NCI-H82 treated with DMSO at 0.1 percent for 48 hours (cell line): Measurements from ENCODE around the gene ZNF862.
"Not testable (repeated sequence)": the region's sequence is repeated elsewhere in the genome, so short reads cannot be mapped to it uniquely, and the experiment has no call there.

Source experiments
- DNase-seq: peaks from one replicate; lab custom pipeline; 2025; ENCODE audit not compliant: unreplicated experiment; lab: John Stamatoyannopoulos, UW

The ZNF862 gene

DNA sequence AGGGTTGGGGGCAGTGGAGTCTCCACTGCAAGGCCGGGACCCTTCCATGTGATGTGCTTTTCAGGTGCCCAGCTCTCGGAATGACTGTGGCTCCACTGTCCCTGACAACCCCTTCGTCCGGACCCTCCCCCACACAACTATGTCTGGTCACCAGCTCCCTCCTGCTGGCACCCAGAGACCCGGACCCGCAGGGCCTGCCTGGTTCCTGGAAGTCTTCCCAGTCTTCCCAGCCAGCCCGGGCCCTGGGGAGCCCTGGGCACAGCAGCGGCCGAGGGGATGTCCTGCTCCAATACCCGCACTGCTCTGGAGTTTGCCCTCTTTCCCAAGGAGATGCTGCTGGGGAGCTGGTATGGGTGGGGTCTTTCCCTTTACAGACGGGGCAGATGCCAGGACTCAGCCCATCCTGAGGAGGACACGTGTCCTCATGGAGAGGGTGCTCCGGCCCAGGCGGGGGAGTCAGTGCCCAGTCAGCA is 41.1 kb downstream of the ZNF862 start:
- DNase-seq, result no peak

DNA sequence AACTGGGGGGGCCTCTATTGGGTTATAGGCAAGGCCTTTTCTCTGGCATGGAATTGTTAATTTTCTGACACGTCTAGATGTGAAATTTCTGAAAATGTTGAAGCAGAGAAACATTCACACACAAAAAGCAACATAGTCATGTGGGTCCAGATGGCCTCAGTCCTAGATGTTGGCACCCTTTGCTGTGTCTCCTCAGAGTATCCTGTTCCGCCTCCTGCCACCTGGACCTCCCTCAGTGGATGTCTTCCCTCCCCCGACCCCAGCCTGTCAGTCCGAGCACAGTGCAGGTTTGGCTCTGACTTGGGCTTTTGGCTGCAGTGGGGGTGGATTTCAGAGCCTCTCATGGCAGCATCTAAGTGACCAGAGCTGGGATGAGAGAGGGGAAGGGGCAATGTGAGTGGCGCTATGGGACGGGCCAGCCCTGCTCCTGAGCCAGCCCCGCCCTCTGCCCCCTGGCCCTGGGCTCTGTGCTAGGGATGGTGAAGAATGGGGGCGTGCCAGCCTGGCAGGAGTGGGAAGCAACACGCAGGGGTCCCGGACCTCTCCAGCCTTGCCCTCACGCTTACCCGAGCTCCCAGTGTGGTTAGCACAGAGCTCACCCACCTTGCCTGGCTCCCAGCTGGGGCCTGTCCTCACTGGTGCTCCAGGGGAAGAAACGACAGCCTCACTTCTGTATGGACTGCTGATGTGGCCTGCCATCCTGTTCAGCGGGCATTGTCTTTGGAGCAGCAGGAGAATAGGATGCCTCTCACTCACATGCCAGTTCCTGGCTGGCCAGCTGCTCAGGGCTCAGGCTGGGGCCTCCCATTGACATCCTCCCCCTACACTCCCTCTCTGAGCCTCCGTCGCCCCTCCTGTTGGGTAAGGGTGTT is 41.8 kb downstream of the ZNF862 start:
- DNase-seq, result no peak

DNA sequence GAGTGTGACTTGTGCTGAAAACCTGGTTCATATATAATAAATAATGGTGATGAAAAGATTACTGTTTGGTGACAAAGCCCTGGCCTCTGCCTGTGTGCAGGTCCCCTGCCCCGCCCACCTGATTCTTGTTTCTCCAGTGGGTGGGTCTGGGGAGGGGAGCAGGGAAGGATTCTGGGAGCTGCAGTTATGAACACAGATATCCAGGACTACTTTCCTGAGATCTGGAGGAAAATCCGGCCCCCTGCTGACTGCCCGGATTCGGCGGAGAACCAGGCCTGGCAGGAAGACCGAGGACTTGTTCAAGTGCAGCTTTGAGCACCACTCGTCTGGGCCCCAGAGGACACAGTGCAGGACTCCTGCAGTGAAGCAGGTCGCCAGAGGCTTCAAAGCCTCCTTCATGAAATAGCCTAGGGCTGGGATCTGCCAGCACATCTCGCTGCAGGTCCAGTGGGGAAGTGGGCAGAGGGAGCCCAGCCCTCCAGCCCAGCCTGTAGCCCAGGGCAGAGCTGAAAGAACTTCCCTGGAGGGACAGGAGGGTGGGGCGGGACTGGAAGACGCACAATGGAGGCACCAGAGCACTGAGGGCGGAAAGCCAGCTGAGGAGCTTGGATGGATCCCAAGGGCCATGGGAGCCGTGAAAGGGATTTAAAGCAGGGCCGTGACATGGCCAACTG is 42.6 kb downstream of the ZNF862 start:
- DNase-seq, result no peak

DNA sequence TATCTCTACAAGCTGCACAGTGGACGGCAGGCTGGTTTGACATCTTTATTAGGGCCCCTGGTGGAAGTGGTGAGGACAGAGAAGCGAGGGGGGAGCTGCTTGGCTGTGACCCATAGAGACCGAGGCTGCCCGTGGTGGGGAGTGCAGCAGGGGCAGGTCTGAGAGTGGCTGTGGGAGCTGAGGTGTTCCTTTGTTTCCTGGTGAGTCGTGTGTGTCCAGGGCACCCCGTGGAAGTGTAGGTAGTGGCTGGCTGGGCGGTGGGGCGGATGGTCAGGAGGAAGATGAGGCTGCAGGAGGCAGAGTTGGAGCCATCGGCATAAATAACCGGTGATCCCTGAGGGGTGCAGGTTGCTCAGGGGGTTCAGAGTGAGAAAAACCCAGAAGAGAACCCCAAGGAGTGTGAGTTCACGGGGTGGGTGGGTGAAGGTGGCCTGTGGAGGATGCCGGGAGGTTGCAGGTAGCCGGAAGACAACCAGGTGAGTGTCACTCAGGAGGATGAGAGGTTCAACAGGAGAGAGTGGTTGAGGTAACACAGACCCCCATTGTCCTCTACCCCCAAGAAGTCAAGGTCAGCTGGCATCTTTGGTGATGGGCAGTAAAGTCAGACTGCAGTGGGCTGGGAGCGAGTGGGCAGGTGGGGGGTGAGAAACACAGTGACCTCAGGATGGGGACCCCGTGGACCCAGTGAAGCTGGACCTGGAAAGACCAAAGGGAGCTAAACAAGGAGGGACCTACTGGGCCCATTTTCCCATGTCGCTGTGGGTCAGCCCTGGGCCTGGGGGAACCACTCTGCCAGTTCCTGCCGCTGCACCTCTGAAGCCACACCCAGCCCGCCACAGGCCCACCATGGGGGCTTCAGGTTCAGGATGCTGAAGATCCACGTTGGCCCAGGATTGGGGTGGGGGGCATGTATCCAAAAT is 43.4 kb downstream of the ZNF862 start:
- no peak for DNase-seq

DNA sequence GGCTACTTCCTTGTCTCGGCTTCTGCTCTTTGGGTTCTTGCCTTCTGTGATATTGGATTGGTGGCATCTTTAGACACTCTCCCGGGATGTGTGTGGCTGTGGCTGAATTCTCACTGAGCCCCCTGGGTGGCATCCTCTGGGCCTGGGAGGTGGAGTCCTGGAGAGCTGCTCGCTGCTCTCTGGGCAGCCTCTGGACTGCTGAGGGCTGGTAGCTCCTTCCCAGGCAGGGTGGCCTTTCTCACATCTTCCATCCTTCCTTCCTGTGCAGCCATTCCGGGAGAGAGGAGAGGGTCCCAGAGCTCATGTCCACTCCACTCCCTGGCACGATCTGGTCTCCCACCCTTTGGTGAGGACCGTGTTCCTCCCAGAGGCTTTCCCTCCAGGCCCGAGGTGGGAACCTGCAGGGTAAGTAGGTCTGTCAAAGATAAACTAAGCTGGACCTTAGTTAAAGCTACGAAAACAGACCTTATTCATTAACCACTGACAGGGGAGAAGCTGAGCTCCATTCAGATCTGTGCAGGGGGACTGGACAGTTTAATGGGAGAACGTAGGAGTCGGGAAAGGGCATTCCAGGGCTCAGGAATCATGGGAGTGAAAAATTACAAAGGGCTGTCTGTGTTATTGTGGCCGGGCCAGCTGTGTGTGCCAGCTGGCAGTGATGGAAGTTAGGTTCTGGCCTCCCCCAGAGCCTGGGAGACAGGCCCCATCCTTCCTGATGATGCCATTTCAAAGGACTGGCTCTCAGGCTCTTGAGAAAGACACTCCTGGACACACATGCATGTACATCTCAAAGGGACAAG is 44.3 kb downstream of the ZNF862 start:
- DNase-seq, result no peak

DNA sequence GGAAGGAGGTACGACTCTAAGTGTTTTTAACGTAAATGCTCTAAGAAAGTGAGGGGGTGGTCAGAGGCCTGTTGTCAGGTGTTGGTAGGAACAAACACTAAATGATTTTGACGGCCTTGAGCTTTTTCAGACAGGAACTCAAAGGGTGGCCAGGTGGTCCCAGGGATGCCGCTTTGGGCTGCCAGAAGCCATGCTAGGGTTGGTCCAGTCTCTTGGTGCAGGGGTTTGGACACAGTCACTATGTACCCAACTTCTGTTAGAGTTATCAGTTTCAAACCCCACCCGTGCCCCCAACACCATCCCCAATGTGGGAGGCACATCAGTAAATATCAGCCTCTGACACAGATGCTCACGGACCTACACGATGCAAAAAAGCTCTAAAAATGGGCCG is 44.9 kb downstream of the ZNF862 start:
- DNase-seq, result no peak

DNA sequence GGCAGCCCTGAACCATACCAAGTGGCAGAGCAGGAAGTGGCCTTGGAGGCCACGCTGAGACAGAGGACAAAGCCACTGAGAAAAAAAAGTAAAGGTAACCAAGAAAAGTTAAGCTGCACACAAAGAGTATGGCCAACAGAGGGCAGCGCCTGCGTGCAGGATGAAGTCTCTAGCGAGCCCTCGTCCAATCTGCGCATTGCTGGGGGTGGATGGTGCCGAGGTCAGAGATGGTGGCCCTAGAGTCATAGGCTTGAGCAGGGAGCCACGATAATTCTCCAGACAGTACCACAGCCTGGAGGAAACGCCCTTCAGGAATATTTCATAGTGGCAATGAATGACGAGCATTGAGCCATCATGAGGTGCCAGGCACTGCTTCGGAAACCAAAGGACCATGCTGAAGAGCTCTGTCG is 45.3 kb downstream of the ZNF862 start:
- peak; percentile 43 for DNase-seq

DNA sequence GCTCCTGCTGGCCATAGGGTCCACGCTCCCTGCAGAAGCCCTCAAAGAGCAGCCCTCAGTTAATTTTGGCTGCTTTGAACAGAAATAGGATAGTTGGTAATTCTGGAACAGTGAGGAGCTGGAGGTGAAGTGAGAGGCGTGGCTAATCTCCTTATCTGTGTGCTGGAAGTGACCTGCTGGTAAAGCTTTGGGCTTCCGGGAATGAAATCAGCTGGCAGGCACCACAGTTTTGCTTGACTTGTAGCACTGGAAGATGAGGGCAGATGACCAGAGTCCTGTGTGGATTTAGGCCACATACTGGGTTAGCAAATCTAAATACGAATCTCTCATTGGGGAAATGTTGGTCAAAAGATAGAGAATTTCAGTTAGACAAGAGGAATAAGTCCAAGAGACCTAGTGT is 45.8 kb downstream of the ZNF862 start:
- DNase-seq, result no peak

DNA sequence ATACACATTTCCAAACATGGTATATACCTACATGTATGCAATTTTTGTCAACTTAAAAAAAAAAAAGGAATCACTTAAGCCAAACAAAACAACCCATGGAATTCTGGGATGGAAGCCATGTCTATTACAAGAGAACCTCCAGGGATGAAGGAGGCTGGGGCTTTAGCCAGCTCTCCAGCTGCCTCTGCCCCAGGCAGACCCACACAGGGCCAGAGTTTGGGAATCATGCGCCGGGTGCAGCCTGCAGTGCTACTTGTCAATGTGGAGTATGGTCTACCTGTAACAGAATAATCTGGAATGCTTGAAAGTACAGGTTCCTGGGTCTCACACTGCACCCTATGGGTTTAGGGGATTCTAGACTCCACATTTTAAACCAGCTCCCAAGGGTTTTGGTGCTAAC is 46.4 kb downstream of the ZNF862 start:
- DNase-seq, result no peak

DNA sequence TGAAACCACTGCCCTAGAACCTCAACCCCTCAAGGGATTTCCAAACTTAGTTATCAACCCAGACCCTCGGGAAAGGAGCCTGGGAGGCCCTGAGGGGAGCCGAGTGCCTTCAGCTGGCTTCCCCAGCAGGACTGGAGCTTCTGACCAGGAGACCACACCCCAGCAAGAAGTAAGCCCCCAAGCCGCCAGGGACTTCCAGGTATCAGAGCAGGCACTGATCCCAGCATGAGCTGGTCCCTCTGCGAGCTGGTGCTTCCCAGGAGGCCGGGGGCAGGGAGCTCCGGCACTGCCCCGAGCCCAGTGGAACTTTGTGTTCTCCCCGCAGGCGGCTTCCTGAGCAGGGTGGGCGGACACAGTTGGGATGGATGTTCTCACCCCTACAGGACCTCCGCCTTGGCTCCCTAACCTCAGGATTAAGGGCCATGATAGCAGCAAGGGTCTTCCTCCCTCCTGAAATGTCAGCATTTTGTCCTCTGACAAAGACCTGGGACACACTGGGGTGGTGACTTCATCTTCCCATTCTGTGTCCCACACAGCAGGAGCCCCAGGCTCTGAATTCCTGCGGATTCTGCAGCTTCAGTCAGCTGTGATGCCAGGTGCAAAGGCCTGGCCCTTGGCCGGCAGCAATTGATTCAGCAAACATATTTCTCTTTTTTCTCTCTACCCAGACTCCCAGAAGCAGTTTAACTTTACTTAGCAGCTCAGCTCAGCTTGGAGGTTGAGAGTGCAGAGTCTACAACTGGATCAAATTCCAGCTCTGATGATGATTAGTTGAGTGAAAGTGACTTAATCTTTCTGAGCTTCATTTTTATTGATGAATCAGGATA is 47.2 kb downstream of the ZNF862 start:
- no peak for DNase-seq

DNA sequence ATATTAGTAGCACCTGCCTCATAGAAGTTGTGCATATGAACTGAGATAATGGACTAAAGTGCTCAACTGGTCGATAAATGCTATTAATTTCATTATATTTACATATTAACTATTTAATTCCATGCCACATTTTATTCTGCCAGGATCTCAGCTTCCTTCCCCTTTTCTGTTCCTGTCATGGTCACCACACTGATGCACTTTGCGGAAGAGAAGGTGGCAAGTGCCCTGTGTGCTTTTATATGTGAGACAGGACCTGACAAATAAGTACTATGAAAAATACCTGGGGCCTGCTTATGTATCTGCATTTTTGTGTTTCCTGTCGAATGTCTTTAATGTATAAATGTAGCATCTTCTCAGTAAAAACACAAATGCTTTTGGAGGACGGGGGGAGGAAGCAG is 47.8 kb downstream of the ZNF862 start:
- no peak for DNase-seq

DNA sequence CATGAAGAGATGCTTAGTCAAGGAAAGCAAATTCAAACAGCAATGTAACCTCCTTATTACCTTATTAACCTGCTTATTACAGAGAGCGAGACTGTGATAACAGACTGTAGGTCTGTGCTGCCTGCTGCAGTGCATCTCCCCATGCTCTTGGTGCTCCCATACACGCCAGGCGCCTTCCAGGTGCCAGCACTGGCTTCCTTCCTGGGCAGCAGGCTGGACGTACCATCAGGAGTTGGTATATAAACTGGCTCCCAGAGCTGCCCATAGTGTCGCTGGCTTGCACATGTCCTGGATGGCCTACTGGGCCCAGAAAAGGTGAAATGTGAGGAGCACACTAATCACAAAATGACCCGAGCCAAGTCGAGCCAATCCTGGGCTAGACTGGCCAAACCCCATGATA is 49.1 kb downstream of the ZNF862 start:
- DNase-seq, result no peak

DNA sequence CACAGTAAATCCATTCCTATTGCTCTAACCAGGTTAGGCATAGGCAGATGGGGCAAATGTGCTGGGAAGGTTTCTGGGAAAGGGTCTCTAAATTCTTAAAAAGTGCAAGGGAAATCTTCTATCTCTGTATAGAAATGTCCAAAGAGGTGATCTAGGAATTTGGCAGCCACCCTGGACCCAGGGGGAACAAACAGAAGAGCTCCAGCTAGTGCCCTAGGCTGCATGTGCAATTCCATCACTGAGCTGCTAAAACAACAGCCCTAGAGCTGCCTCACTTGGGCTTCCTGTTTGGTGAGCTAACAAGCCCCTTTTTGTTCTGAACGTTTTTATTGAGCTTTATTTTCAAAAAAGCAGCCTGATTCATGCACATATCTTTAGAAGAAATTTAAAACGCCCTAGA is 52.5 kb downstream of the ZNF862 start:
- DNase-seq, result not testable (repeated sequence)

DNA sequence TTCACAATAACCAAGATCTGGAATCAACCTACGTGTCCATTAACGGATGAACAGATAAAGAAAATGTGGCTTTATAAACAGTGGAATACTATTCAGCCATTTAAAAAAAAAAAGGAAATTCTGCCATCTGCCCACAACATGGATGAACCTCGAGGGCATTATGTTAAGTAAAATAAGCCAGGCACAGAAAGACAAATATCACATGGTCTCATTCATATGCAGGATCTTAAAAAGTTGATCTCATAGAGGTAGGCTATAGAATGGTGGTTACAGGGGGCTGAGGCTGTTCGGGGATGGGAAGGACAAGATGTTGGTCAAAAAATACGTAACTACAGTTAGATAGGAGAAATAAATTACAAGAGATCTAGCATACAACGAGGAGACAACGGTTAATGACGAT is 56.8 kb downstream of the ZNF862 start:
- not testable (repeated sequence) for DNase-seq

DNA sequence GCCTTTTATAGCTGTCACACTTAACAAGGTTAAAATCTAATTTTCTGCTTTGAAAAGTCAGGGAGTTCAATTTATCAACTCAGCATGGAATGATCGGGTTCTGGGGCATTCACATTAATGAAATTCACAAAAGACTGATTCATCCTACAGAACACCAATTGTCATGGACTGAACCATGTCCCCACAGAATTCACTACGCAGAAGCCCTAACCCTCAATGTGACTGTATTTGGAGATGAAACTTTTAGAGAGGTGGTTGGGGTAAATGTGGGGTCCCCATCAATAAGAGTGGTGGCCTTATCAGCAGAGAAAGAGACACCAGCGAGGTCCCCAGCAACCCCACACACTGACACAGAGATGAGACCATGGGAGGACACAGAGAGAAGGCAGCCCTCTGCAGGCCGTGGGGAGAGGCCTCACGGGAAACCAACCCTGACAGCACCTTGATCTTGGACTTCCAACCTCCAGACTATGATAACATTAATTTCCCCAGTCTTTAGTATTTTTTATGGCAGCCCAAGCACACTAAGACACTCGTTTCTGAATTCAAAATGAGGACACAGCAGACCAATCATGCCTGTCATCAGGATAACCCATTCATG is 69.7 kb downstream of the ZNF862 start:
- not testable (repeated sequence) for DNase-seq

DNA sequence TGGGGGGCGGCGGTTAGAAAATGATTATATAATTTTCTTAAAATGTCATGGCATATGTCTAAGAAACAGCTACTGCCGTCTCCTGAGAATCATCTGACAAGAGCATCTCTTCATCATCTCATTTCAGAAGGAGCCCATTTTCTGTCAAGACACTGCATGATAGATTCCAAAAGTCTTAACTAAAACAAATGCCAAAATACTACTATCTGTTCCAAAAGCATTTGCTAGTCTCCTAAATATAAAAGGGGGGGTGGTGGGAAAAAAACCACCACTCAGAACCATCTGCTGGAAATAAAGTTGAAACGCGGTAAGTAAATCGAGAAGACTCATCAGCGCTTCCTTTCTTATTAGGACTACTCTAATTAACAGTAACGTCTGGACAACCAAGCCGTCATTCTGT is 72.0 kb downstream of the ZNF862 start:
- DNase-seq, result not testable (repeated sequence)

DNA sequence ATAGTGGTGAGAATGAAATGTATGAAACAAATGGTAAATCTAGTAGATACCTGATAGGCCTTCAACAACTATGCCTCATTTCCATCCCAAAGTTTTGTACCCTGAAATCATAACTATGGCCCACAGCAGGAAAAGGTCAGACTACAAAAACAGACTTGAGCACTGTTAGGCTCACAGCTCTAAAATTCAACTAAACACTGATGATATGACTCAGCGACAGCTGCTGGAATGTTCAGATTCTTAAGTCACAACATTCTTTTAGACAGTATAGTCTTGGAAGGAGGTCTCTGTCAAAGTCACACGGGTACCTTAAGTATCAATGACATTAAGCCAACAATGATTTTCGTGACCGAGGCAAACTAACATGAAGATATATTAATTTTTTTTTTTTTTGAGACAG is 74.0 kb downstream of the ZNF862 start:
- not testable (repeated sequence) for DNase-seq
